NCI-H2107 treated with DMSO at 0.1 percent for 48 hours (cell line): ENCODE results near the gene CFAP92.

ENCODE experiments used
- DNase-seq: peaks from one replicate; lab custom pipeline; 2025; ENCODE audit not compliant: unreplicated experiment; lab: John Stamatoyannopoulos, UW

Gene CFAP92

GRCh38 chr3:128993461-128994172, at the start of gene CFAP92:
Gene CFAP92, minus strand, starts transcription at chr3:128994076. Its CDS starts 772 bp downstream, at chr3:128993304.
- DNase-seq, result peak; percentile 73

GRCh38 chr3:129040579-129041300, 46.9 kb upstream of the CFAP92 start:
- no peak for DNase-seq

- no peak for DNase-seq
Measured at GRCh38 chr3:129040039-129040336, 46.1 kb upstream of the CFAP92 start.

GRCh38 chr3:129039271-129040038, 45.6 kb upstream of the CFAP92 start:
- DNase-seq, result peak; percentile 72

- no peak for DNase-seq
Measured at GRCh38 chr3:129038121-129038855, 44.4 kb upstream of the CFAP92 start.

GRCh38 chr3:129037093-129037419, 43.2 kb upstream of the CFAP92 start:
- DNase-seq, result no peak

- DNase-seq, result no peak
Measured at GRCh38 chr3:129036222-129037092, 42.6 kb upstream of the CFAP92 start.

GRCh38 chr3:129035360-129036221, 41.7 kb upstream of the CFAP92 start:
- DNase-seq, result no peak

- no peak for DNase-seq
Measured at GRCh38 chr3:129034642-129035041, 40.8 kb upstream of the CFAP92 start.

GRCh38 chr3:129033633-129034321, 39.9 kb upstream of the CFAP92 start:
- no peak for DNase-seq

GRCh38 chr3:129033151-129033550, 39.3 kb upstream of the CFAP92 start:
- no peak for DNase-seq

GRCh38 chr3:129032716-129033115, 38.8 kb upstream of the CFAP92 start:
- no peak for DNase-seq

- DNase-seq, result no peak
Measured at GRCh38 chr3:129031476-129032215, 37.8 kb upstream of the CFAP92 start.

GRCh38 chr3:129030611-129031010, 36.7 kb upstream of the CFAP92 start:
- no peak for DNase-seq

GRCh38 chr3:129028866-129029265, 35.0 kb upstream of the CFAP92 start:
- no peak for DNase-seq

GRCh38 chr3:129027544-129027880, 33.6 kb upstream of the CFAP92 start:
- no peak for DNase-seq

GRCh38 chr3:129026728-129027543, 33.1 kb upstream of the CFAP92 start:
- peak; percentile 65 for DNase-seq
